Measurements from ENCODE around the gene CRAMP1. TPM values are rescaled to one million over a fixed set of nuclear protein-coding genes. Genes with fewer than 3 reads are reported as not detected.

The CRAMP1 gene
- total RNA-seq, 4 donors from 2014 or later = 5.2 to 9.9 (median 8.0) TPM

DNA sequence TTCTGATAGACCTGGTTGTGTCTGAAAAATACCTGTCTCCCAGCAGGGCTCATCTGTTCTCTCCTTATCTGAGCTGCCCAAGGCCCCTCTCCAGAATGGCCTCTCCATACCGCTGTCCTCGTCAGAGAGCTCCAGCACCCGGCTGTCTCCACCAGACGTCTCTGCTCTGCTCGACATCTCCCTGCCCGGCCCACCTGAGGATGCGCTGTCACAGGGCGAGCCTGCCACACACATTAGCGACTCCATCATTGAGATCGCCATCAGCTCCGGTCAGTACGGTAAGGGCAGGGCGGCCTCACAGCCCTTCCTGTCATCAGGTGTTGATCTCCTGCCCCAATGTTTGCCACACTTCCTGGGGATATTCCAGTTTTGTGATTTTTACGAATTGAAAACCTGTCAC, 55.8 kb downstream of the CRAMP1 start:
- TF ChIP-seq POLR2A (IDR thresholded peaks at IDR 0.05) = no peak
- TF ChIP-seq, protein P1, sequence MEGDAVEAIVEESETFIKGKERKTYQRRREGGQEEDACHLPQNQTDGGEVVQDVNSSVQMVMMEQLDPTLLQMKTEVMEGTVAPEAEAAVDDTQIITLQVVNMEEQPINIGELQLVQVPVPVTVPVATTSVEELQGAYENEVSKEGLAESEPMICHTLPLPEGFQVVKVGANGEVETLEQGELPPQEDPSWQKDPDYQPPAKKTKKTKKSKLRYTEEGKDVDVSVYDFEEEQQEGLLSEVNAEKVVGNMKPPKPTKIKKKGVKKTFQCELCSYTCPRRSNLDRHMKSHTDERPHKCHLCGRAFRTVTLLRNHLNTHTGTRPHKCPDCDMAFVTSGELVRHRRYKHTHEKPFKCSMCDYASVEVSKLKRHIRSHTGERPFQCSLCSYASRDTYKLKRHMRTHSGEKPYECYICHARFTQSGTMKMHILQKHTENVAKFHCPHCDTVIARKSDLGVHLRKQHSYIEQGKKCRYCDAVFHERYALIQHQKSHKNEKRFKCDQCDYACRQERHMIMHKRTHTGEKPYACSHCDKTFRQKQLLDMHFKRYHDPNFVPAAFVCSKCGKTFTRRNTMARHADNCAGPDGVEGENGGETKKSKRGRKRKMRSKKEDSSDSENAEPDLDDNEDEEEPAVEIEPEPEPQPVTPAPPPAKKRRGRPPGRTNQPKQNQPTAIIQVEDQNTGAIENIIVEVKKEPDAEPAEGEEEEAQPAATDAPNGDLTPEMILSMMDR (IDR thresholded peaks at IDR 0.05) = no peak
- H3K27me3 ChIP-seq = no peaks in the 10 kb centered on the region
- WGBS, 2 donors = 90 to 94% methylated on average over 12 to 14 of the region's 14 CpGs
- peaks cover 71 to 100% (median 82%) of the 10 kb centered on the region in 3 donors for H3K36me3 ChIP-seq
- DNase-seq = no peak
- intact Hi-C loops (cut with DNase I) = no loop called here
- H3K4me3 ChIP-seq = no peak overlapping the region
- no peaks in the 10 kb centered on the region for H3K9me3 ChIP-seq
- H3K4me1 ChIP-seq = no peaks in the 10 kb centered on the region
- no peak overlapping the region for H3K27ac ChIP-seq

- 97 to 99% methylated on average over 8 to 10 of the region's 23 CpGs for WGBS, 2 donors
Observed at GRCh38 chr16:1668612-1669319, 56.6 kb downstream of the CRAMP1 start.

GRCh38 chr16:1669698-1670097, 57.5 kb downstream of the CRAMP1 start:
- Histone ChIP-seq H3K9me3 (no peaks in the 10 kb centered on the region), H3K4me1 (no peaks in the 10 kb centered on the region), H3K36me3 (peaks cover 63 to 100% (median 76%) of the 10 kb centered on the region in 3 donors), H3K27ac (no peak overlapping the region), H3K4me3 (no peak overlapping the region), H3K27me3 (no peaks in the 10 kb centered on the region)
- TF ChIP-seq, protein P1 (IDR thresholded peaks at IDR 0.05) = no peak
- no peak for TF ChIP-seq POLR2A (IDR thresholded peaks at IDR 0.05)
- DNase-seq = no peak
- intact Hi-C loops (cut with DNase I) = no loop called here
- 39 to 65% methylated on average over 2 to 5 of the region's 7 CpGs for WGBS, 2 donors

More at GRCh38 chr16:1668612-1669319, 56.6 kb downstream of the CRAMP1 start:
- H3K4me3 ChIP-seq = no peak overlapping the region
- no peaks in the 10 kb centered on the region for H3K4me1 ChIP-seq
- TF ChIP-seq, protein P1 (IDR thresholded peaks at IDR 0.05) = no peak
- intact Hi-C loops (cut with DNase I) = no loop called here
- no peak overlapping the region for H3K27ac ChIP-seq
- no peaks in the 10 kb centered on the region for H3K27me3 ChIP-seq
- no peaks in the 10 kb centered on the region for H3K9me3 ChIP-seq
- peaks cover 63 to 100% (median 75%) of the 10 kb centered on the region in 3 donors for H3K36me3 ChIP-seq
- no peak for DNase-seq

DNA sequence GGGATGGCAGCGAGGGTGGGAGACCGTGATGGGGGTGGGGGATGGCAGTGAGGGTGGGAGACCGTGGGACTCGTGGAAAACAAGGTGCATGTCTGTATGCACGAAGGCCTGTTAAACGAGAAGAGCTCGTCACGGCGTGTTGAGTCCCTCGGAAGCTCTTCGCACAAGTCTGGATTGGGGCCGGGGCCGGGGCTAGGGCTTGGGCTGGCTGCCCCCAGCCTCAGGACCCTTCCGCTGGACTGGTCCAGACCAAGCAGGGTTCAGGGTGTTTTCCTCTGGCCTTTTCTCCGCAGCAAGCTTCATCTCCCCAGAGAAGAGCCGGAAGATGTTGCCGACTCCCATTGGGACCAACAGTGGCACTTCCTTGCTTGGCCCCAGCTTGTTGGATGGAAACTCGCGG, 58.2 kb downstream of the CRAMP1 start:
- no peaks in the 10 kb centered on the region for H3K9me3 ChIP-seq
- no peak for DNase-seq
- H3K27ac ChIP-seq = no peak overlapping the region
- peaks cover 56 to 100% (median 70%) of the 10 kb centered on the region in 3 donors for H3K36me3 ChIP-seq
- TF ChIP-seq, protein P1 (IDR thresholded peaks at IDR 0.05) = no peak
- H3K4me3 ChIP-seq = no peak overlapping the region
- 92 to 95% methylated on average over 13 to 14 of the region's 19 CpGs for WGBS, 2 donors
- H3K27me3 ChIP-seq = no peaks in the 10 kb centered on the region
- H3K4me1 ChIP-seq = no peaks in the 10 kb centered on the region
- intact Hi-C loops (cut with DNase I) = no loop called here

DNA sequence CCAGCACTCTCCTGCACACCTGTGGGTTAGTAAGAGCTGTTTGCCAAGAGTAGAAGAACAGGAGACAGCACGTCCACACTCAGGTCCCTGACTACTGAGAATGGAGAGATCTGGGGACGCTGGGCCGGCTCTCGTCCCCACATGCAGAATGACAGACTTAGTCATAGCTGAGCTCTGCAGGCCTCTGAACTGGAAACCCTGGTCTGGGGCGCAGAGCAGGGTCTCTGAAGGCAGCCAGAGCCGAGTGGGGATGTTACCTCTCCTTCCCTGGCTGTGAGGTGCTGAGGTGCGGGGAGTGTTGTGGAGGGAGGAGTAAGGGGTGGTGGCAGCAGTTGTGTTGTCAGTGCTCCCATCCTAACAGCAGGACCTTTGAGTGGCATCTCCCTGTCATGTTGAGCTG, 58.7 kb downstream of the CRAMP1 start:
- H3K27me3 ChIP-seq = no peaks in the 10 kb centered on the region
- no peaks in the 10 kb centered on the region for H3K9me3 ChIP-seq
- H3K27ac ChIP-seq = no peak overlapping the region
- 90% methylated on average over 7 of the region's 7 CpGs; no CpG with 5 or more reads in 1 of the 2 donors for WGBS, 2 donors
- intact Hi-C loops (cut with DNase I) = no loop called here
- no peaks in the 10 kb centered on the region for H3K4me1 ChIP-seq
- peaks cover 54 to 100% (median 68%) of the 10 kb centered on the region in 3 donors for H3K36me3 ChIP-seq
- no peak for TF ChIP-seq POLR2A (IDR thresholded peaks at IDR 0.05)
- TF ChIP-seq, protein P1 (IDR thresholded peaks at IDR 0.05) = no peak
- no peak overlapping the region for H3K4me3 ChIP-seq
- no peak for DNase-seq
